ENCODE measurements around the gene STXBP1.

Gene STXBP1

DNA sequence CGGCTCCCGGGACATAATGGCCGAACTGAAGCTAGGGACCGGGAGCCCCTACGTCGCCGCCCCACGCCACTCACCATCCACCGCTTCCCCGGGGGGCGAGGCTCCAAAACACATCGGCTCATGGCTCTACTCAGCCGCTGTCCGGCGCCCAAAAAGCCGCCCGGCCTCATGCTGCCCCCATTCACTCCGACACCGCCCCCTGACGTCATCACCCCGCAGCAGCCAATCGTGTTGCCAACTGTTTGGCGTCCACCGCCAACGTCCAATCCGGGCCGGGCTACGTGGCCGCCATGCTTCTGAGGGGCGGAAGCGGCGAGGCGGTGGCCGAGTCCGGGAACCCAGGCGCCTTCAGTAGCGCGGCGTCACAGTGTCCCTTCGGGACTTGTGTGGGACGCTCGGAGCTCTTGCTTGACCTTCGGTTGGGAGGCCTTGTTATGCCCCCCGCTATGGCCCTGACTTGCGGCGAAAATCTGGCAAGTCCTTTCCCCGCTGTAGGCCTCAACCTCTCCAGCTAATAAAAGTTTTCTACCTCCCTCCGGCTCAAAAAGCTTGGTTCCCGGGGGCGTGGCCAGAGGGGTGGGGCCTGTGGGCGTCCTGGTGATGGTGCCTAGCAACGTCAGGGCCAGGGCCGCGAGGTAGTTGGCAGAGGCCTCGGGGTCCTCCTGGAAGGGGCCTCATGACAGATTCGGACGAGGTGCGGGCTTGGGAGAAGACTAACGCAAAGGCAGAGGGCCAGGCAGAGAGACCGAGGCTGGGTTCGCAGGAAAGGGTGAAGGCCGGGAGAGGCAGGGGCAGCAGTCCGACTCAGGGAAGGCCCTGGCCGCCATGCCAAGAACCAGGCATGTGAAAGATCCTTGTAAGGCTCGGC lies 103.6 kb downstream of the STXBP1 start, which contains the start of the genes PTRH1 and TTC16:
Gene PTRH1, minus strand, starts transcription at position 194 of the 868 bp plus-strand sequence. Its CDS starts 24 bp downstream, at position 170.
Gene TTC16, plus strand, starts transcription at position 610 of the 868 bp plus-strand sequence. Its CDS starts 67 bp downstream, at position 677.
- TF ChIP-seq POLR2AphosphoS5 (IDR thresholded peaks at IDR 0.05; ENCODE audit: low read depth, low read length), result no peak
- TF ChIP-seq SPI1 (IDR thresholded peaks at IDR 0.05; ENCODE audit: low read depth, low read length), result no peak
- TF ChIP-seq TAF1 (IDR thresholded peaks at IDR 0.05; ENCODE audit: low read depth, low read length), result no peak
- peak; percentile 100 for FAIRE-seq

DNA sequence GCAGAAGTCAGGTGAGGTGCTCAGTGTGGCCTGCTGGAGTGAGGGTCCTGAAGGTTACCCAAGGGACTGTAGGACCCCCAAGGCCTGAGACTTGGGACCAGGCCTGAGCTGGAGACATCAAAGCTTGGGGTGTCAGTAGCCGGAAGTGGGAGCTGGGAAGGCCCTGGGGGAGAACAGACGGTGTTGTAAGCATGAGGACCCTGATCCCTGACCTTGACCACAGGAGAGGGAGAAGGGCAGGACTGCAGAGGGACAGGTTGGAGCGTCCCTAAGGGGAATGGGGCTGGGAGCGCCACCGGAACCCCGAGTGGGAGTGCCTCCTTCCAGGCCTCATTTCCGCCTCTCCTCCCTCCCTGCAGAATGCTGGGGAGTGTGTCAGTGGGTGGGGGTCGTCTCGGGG lies 104.3 kb downstream of the STXBP1 start:
- TF ChIP-seq POLR2AphosphoS5 (IDR thresholded peaks at IDR 0.05; ENCODE audit: low read depth, low read length) (no peak), POLR2A (IDR thresholded peaks at IDR 0.05; ENCODE audit: low read depth, low read length) (no peak), SPI1 (IDR thresholded peaks at IDR 0.05; ENCODE audit: low read depth, low read length) (no peak), POU2F2 (IDR thresholded peaks at IDR 0.05; ENCODE audit: low read depth, low read length) (no peak)
- FAIRE-seq, result no peak
- no peak for DNase-seq (ENCODE audit: insufficient read length, low spot score)

More for the DNA sequence above, 103.6 kb downstream of the STXBP1 start, which contains the start of the genes PTRH1 and TTC16:
- DNase-seq (ENCODE audit: insufficient read length, low spot score), result peak; percentile 100

DNA sequence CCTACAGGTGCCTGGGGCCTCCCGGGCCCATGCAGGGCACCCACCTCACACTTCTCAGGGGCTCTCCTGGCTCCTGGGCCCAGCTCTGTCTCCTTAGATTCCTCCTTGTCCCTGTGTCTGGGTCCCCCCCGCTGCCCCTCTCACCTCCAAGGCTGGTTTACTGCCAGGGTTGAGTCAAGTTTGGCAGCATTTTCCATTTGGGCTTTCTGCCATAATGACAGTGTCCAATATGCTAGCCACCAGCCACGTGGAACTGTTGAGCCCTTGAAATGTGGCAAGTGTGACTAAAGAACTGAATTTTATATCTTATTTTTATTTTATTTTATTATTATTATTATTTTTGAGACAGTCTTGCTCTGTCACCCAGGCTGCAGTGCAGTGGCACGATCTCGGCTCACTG lies 105.7 kb downstream of the STXBP1 start:
- DNase-seq (ENCODE audit: insufficient read length, low spot score) (no peak), FAIRE-seq (no peak)
- TF ChIP-seq POLR2A (IDR thresholded peaks at IDR 0.05; ENCODE audit: low read depth, low read length) (no peak), POU2F2 (IDR thresholded peaks at IDR 0.05; ENCODE audit: low read depth, low read length) (no peak), TAF1 (IDR thresholded peaks at IDR 0.05; ENCODE audit: low read depth, low read length) (no peak), SPI1 (IDR thresholded peaks at IDR 0.05; ENCODE audit: low read depth, low read length) (no peak), POLR2AphosphoS5 (IDR thresholded peaks at IDR 0.05; ENCODE audit: low read depth, low read length) (no peak), PAX5 (IDR thresholded peaks at IDR 0.05; ENCODE audit: insufficient read depth, low read length, severe bottlenecking) (no peak)

DNA sequence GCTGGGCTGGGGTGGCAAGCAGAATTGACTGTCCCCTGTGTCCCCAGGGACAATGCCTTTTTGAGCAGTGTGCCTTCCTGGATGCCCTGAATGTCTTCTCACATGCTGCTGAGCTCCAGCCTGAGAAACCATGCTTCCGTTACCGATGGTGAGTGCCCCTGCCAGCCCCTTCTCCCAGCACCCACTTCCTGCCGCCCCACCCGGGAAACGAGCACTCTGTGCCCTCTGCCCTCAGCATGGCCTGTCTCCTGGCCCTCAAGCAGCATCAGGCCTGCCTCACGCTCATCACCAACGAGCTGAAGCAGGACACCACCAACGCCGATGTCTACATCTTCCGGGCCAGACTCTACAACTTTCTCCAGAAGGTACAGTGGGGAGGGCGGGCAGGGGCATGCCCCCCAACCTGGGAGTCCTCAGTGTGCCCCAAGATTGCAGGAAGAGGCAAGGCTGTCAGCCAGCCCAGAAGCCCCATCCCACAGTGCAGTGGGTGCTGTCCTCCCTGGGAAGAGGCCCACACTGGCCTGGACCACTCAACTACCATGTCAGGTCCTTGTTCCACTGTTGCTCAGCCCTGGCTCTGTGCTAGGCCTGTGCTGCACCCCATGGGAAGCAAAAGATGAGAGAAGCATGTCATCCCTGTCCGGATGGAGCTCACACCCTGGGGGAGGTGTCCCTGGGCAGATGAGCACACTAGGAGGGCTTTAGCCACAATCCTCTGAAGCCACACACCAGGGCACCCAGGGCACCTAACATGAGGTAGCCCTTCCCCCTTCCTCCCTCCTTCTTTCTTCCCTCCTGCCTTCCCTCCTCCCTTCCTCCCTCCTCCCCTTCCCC lies 108.2 kb downstream of the STXBP1 start:
- no peak for TF ChIP-seq PAX5 (IDR thresholded peaks at IDR 0.05; ENCODE audit: insufficient read depth, low read length, severe bottlenecking)
- TF ChIP-seq POLR2AphosphoS5 (IDR thresholded peaks at IDR 0.05; ENCODE audit: low read depth, low read length), result no peak
- TF ChIP-seq POLR2A (IDR thresholded peaks at IDR 0.05; ENCODE audit: low read depth, low read length), result no peak
- TF ChIP-seq TAF1 (IDR thresholded peaks at IDR 0.05; ENCODE audit: low read depth, low read length), result no peak
- TF ChIP-seq SPI1 (IDR thresholded peaks at IDR 0.05; ENCODE audit: low read depth, low read length), result no peak
- TF ChIP-seq POU2F2 (IDR thresholded peaks at IDR 0.05; ENCODE audit: low read depth, low read length), result no peak

DNA sequence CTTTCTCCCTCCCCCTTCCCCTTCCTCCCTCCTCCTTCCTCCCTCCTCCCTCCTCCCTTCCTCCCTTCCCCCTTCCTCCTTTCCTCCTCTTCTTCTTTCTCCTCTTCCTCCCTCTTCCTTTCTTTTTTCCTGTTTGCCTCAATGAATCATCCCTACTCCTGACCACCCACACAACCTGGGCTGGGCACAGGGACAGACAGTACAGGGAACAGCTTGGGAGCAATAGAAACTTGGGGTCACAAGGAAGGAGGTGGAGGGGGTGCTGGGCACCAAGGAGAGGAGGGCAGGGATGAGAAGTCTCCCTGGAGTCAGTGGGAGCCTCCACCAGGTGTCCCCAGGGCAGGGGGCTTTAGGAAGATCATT lies 108.8 kb downstream of the STXBP1 start:
- FAIRE-seq, result no peak
- DNase-seq (ENCODE audit: insufficient read length, low spot score), result no peak

More for the DNA sequence above, 108.2 kb downstream of the STXBP1 start:
- FAIRE-seq (no peak), DNase-seq (ENCODE audit: insufficient read length, low spot score) (no peak)

DNA sequence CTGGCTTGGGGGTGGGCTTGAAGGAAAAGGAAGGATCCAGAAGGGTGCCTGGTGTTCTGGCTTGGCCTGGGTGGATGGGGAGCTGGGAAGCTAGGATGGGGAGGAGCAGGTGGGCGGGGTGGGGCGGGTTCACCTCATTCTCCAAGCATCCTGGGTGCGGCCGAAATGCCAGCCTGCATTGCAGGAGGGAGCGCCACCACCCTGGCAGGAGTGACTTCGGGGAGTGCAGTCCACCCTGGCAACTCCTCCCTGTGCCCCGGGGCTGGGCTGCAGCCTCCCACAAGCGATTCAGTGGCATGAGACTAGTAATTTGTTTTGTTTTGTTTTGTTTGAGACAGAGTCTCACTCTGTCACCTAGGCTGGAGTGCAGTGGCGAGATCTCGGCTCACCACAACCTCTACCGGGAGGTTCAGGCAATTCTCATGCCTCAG lies 109.3 kb downstream of the STXBP1 start:
- DNase-seq (ENCODE audit: insufficient read length, low spot score) (no peak), FAIRE-seq (no peak)
- TF ChIP-seq POLR2AphosphoS5 (IDR thresholded peaks at IDR 0.05; ENCODE audit: low read depth, low read length) (no peak), PAX5 (IDR thresholded peaks at IDR 0.05; ENCODE audit: insufficient read depth, low read length, severe bottlenecking) (no peak), POU2F2 (IDR thresholded peaks at IDR 0.05; ENCODE audit: low read depth, low read length) (no peak), SPI1 (IDR thresholded peaks at IDR 0.05; ENCODE audit: low read depth, low read length) (no peak), TAF1 (IDR thresholded peaks at IDR 0.05; ENCODE audit: low read depth, low read length) (no peak), POLR2A (IDR thresholded peaks at IDR 0.05; ENCODE audit: low read depth, low read length) (no peak)

More for the DNA sequence above, 108.8 kb downstream of the STXBP1 start:
- TF ChIP-seq POU2F2 (IDR thresholded peaks at IDR 0.05; ENCODE audit: low read depth, low read length) (no peak), POLR2A (IDR thresholded peaks at IDR 0.05; ENCODE audit: low read depth, low read length) (no peak), PAX5 (IDR thresholded peaks at IDR 0.05; ENCODE audit: insufficient read depth, low read length, severe bottlenecking) (no peak), SPI1 (IDR thresholded peaks at IDR 0.05; ENCODE audit: low read depth, low read length) (no peak), POLR2AphosphoS5 (IDR thresholded peaks at IDR 0.05; ENCODE audit: low read depth, low read length) (no peak), TAF1 (IDR thresholded peaks at IDR 0.05; ENCODE audit: low read depth, low read length) (no peak)

DNA sequence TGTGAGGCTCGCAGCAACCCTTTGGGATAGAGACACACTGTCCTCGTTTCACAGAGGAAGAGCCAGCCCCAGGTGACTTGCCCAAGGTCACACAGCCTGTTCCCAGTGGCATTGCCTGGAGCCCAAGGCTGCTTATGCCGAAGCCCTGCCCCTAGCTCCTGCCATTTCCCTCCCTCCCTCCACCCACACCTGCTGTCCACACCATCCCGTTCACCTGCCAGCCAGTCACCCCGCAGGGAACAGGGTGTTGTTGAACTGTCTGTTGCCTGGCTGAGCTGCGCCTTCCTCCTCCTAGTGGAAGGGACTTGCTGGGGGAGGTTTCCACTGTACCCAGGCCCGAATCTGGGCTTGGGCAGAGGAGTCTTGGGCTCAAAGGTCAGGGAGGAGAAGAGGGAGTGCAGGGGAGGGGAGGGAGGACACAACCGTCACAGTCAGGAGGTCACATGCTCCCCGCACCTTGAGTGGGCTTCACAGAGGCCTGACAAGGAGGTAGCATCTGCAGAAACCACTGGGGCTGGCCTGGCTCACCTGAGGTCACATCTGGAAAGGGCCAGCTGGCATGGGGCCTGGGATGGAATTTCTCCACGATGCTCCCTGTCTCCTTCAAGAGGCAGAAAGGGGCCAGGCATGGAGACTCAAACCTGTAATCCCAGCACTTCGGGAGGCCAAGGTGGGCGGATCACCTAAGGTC lies 110.1 kb downstream of the STXBP1 start:
- no peak for DNase-seq (ENCODE audit: insufficient read length, low spot score)
- FAIRE-seq, result no peak
- TF ChIP-seq TAF1 (IDR thresholded peaks at IDR 0.05; ENCODE audit: low read depth, low read length) (no peak), POLR2AphosphoS5 (IDR thresholded peaks at IDR 0.05; ENCODE audit: low read depth, low read length) (no peak), POLR2A (IDR thresholded peaks at IDR 0.05; ENCODE audit: low read depth, low read length) (no peak), PAX5 (IDR thresholded peaks at IDR 0.05; ENCODE audit: insufficient read depth, low read length, severe bottlenecking) (no peak), SPI1 (IDR thresholded peaks at IDR 0.05; ENCODE audit: low read depth, low read length) (no peak), POU2F2 (IDR thresholded peaks at IDR 0.05; ENCODE audit: low read depth, low read length) (no peak)

DNA sequence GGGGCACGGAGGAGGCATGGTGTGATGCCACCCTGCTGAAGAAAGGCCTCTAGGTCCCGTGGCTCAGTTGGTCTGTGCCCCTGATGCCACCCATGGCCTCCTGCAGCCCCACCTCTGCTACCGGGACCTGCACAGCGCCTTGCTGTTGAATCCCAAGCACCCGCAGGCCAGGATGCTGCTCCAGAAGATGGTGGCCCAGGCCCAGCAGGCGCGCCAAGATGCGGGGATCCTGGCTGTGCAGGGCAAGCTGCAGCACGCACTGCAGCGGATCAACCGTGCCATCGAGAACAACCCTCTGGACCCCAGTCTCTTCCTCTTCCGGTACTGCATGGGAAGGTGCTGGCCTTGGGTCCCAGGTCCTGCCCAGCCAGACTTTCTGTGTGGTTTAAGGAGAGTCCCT lies 110.9 kb downstream of the STXBP1 start:
- TF ChIP-seq PAX5 (IDR thresholded peaks at IDR 0.05; ENCODE audit: insufficient read depth, low read length, severe bottlenecking), result no peak
- TF ChIP-seq POLR2A (IDR thresholded peaks at IDR 0.05; ENCODE audit: low read depth, low read length), result no peak
- no peak for TF ChIP-seq TAF1 (IDR thresholded peaks at IDR 0.05; ENCODE audit: low read depth, low read length)
- FAIRE-seq (no peak), DNase-seq (ENCODE audit: insufficient read length, low spot score) (no peak)

DNA sequence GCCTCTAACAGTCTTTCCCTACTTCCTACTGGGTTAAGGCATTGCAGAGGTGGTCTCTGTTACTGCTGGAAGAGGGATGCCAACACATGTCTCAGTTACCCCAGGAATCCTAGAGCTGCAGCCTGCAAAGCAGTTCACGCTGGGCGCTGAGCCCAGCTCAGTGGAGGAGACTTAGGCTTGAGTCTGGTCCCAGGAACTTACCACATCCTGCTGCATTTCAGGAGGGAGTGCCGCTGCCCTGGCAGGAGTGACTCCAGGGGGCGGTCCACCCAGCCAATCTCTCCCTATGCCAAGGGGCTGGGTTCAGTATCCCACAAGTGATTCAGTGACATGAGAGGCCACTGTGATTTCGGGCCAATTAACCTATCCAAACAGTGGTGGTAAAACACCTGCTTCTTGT lies 111.4 kb downstream of the STXBP1 start:
- no peak for TF ChIP-seq SPI1 (IDR thresholded peaks at IDR 0.05; ENCODE audit: low read depth, low read length)
- no peak for TF ChIP-seq POLR2AphosphoS5 (IDR thresholded peaks at IDR 0.05; ENCODE audit: low read depth, low read length)
- TF ChIP-seq POU2F2 (IDR thresholded peaks at IDR 0.05; ENCODE audit: low read depth, low read length), result no peak
- TF ChIP-seq POLR2A (IDR thresholded peaks at IDR 0.05; ENCODE audit: low read depth, low read length), result no peak
- FAIRE-seq (no peak), DNase-seq (ENCODE audit: insufficient read length, low spot score) (no peak)
